DOHH2 (cell line): ENCODE results near the gene HDAC11.

Source experiments
- CTCF ChIP-seq: fragments of 200-600 bp; sonication (generic); IDR thresholded peaks from one replicate; pipeline ENCODE4 v1.5.1; 2014; ENCODE audit warnings: antibody characterized with exemption, mild to moderate bottlenecking, low read depth, low read length; ENCODE audit not compliant: poor library complexity, severe bottlenecking
- EZH2phosphoT487 ChIP-seq: fragments of 200-600 bp; sonication (generic); IDR thresholded peaks from 2 replicates; pipeline ENCODE4 v1.6.1; 2017; ENCODE audit warnings: borderline replicate concordance, mild to moderate bottlenecking, antibody characterized with exemption, low read length, moderate library complexity, mixed read lengths

GRCh38 chr3:13483988-13484695 lies 4.0 kb downstream of the HDAC11 start:
- TF ChIP-seq CTCF (no peak), EZH2phosphoT487 (no peak)
